OCI-M2 (cell line): ENCODE measurements around the gene SLC38A3.
A peak's percentile ranks its signal among the peaks of the same experiment; 100 is the strongest.

Source experiments
- DNase-seq: peaks from one replicate; lab custom pipeline; 2025; ENCODE audit not compliant: unreplicated experiment; lab: John Stamatoyannopoulos, UW

Gene SLC38A3

DNA sequence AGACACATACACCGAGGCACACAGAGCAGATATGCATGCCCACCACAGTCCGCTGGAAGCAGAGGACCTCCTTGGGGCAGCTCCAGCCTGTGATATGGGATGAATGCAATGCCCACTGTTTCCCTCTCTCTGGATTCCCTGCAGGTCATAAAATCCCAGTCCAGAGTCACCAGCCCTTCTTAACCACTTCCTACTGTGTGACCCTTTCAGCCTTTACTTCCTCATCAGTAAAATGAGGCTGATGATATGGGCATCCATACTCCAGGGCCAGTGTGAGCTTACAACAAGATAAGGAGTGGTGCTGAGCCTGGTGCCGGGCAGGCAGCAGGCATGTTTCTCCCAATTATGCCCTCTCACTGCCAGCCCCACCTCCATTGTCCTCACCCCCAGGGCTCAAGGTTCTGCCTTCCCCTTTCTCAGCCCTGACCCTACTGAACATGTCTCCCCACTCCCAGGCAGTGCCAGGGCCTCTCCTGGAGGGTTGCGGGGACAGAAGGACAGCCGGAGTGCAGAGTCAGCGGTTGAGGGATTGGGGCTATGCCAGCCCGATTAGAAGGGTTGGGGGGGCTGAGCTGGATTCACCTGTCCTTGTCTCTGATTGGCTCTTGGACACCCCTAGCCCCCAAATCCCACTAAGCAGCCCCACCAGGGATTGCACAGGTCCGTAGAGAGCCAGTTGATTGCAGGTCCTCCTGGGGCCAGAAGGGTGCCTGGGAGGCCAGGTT lies 14.0 kb upstream of the SLC38A3 start, which contains the start of gene GNAT1:
GNAT1 (plus strand) TSS at position 675 of the 725 bp plus-strand sequence. CDS start 116 bp downstream, outside the sequence.
- DNase-seq, result no peak

DNA sequence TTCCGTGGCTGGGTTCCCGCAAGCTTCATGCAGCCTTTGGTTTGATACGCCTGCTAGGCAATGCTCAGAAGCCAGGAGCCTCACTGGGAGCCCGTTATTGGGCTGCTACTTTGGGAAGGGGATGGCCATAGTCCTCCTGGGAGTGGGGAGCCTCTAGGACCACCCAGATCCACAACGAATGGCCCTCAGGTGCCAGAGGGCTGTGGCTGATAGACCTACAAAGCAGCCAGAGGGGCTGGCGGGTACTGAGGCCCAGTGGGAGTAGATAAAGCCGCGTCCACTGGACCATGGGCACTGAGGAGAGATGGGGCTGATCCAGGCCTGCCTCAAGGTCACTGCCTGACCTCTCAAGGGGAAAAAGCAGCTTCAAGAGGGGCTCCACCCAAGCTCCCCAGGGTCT lies 12.9 kb upstream of the SLC38A3 start:
- no peak for DNase-seq

DNA sequence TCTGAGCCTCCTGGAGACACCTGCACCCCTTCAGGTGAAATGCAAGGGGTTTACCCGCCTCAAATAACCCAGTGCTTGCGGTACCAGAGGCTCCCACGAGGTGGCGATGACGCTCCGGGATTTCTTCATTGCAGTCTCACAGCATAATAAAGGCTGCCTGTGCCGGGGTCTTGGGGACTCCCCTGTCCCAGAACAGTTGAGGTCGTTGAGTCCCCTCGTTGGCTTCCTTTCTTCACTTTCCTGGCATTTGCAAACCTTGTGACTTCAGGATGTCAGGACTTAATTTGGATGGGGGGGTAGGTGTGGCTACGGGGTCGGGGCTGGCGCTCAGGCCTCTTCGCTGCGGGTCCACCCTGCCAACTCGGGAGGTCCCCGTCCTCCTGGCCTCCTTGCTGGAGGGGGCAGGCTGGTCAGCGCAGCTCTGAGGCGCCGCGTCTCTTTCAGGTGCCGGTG lies 12.4 kb upstream of the SLC38A3 start:
- DNase-seq, result peak; percentile 39

DNA sequence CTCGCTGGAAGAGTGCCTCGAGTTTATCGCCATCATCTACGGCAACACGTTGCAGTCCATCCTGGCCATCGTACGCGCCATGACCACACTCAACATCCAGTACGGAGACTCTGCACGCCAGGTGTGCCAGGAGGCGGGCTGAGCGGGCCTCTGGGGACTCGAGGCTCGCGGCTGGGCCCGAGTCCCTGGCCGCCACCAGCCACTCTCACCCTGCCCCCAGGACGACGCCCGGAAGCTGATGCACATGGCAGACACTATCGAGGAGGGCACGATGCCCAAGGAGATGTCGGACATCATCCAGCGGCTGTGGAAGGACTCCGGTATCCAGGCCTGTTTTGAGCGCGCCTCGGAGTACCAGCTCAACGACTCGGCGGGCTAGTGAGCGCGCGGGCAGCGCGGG lies 11.8 kb upstream of the SLC38A3 start:
- no peak for DNase-seq

DNA sequence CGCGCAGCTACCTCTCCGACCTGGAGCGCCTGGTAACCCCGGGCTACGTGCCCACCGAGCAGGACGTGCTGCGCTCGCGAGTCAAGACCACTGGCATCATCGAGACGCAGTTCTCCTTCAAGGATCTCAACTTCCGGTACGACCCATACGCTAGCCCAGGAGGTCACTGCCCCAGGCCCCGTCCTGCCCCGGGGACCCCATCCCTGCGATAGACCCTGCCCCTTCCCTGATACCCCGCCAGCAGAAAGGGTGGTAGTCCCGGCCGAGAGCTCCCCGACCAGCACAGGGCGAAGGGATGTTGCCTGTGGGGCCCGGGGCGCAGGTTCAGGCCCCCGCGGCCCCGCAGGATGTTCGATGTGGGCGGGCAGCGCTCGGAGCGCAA lies 11.3 kb upstream of the SLC38A3 start:
- DNase-seq, result no peak

DNA sequence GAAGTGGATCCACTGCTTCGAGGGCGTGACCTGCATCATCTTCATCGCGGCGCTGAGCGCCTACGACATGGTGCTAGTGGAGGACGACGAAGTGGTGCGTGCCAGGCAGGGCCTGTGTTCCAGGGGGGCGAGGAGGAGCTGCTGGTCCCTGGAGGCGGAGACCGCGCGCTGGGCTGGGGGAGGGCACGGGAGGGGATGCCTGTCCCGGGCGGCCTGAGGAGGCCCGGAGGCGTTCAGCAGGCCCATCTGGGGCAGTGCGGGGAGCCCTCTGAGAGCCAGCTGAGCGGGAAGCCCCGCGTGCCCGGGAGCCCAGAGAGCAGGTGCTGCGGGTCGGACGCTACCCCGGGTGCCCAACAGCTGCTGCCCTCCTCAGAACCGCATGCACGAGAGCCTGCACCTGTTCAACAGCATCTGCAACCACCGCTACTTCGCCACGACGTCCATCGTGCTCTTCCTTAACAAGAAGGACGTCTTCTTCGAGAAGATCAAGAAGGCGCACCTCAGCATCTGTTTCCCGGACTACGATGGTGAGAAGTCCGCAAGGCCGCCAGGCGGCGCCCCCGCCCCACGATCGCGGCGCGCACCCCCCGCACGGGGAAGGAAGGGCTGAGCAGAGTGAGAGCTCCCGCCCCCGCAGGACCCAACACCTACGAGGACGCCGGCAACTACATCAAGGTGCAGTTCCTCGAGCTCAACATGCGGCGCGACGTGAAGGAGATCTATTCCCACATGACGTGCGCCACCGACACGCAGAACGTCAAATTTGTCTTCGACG lies 10.8 kb upstream of the SLC38A3 start:
- no peak for DNase-seq

DNA sequence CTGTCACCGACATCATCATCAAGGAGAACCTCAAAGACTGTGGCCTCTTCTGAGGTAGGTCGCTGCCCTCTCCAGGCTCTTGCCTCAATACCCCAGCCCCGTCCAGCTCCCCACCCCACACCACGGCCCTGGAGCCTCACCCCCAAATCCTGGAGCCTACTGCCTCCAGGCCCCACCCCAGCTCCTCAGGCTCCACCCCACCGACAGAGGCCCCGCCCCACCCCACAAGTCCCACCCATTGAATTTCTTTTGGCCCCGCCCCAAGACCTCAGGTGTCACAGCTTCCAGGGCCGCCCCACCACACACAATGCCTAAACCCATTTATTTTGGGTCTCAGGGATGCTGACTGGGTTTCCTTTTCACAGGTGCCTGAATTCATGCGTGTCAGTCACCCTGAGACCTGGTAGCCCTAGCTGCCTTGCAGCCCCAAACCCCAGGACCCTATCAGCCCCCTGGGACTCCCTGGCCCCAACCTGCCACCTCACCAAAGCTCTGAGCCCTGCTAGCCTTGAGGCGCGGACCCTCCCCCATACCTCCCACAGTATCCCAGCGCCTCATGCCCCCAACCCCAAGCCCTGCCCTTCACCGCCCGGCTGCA lies 10.1 kb upstream of the SLC38A3 start:
- DNase-seq, result no peak

DNA sequence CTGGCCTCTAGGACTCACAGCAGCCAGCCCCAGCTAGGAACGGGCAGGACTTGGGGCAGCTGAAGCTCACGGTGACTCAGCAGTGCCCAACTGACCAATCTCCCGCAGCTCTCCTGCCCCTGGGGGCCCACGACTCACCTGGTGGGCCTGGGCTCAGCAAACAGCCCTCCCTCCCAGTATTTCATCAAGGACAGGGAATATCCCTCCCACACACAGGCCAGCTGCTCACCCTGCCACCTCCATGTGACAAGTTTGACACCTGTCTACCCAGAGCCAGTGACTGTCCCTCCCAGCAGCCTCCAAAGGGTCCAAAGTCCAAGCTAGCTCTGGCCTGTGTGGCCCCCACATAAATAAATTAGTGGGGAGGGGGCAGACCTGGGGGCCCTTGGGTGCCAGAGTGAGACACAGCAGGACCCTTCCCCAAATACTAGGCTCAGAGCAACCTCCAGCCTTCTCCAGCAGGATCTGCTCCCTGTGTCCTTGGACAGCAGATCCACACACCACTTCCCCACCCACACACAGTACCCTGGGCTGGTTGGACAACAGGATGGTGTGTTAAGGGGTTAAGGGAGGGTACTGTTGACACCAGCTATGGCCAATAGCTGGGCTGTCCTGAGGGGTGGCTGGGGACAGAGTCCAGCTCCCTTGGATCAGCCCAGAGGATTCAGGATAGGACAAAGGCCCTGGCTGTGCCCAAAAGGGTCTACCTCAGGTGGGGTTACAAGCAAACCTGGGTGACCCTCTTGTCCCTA lies 9.4 kb upstream of the SLC38A3 start:
- no peak for DNase-seq

DNA sequence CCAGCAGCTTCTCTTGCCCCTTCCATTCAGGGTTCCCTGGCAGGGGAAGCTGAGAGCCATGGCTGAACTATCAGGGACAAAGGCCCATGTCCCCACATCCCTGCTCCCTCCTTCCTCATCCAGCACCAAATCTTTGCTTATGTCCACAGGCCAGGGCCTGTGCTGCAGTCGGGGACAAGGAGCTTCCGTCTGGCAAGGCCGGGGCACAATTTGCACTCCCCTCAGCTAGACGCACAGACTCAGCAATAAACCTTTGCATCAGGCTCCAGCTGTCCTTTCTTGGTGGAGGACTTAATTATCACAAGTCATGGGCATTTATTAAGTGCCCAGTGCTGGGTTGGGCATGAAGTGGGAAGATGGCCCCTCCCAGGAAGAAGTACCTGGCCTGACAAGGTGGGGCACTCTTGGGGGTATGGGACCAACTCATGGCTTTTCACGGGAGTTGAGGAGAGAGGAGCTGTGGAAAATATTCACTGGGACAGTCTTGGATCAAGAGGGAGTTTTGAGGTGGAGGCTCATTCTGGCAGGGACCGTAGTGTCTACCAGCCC lies 8.7 kb upstream of the SLC38A3 start:
- no peak for DNase-seq

DNA sequence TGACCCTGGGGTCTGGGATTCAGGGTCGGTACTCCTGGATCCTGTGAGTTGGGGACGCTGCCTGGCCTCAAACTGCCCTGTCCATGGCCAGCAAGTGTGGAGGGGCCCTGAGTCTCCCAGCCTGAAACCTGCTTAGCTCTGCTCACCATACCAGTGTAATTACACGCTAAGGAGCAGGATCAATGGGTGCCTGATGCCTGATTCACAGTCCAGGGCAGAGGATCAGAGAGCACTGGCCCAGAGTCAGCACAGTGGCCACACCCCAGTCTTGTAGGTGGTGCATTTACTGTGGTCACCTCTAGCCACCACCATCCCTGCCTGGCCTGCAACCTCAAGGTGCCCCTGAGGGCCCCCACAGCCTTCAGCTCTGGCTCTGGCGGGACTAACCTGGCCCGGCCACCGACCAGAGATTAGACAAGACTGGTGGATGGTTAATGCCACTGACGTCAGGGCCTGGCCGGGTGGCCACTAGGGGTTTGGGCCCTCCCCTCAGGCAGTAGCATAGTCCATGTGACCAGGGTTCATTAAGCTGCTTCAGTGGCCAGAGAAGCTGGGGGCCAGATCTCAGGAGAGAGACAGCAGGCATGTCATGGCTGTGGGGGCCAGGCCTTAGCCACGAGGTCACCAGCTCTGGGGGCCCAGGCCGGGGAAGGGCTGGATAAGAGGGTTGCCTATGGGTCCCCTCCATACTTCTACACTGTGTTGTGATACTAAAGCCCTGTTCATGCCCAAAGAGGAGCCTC lies 3.3 kb upstream of the SLC38A3 start:
- DNase-seq, result no peak

DNA sequence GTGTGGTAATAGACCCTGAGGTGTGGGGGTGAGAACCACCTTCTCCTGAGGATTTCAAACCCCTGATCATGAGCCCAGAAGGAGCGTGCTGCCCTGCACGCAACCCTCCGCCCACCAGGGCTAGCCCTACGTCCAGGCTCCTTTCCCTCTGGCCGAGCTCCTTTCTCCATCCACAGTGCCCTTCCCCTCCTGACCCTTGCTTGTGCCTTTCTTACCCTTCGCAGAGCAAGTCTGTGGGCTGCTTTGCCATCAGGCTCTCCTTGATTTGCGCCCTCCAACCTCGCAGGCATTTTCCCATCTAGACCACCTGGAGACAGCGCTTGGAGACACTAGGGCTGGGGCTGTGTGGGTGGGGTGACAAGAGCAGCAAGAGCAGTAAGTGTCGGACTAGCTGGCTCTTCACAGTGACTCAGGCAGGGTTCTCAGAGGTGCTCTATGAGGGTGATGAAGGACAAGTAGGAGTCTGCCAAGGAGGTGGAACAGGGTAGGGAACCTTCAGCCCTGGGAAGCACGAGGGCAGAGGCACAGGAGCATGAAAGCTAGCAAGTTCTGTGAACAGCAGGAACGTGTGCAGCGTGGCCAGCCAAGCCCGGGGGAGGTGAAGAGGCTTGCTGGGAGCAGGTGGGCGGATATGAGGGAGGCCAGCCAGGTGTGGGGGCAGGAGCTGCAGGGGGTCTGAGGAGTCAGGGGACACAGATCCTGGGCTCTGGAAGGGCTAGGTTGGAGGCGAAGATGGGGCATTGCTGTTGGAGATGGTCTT lies 2.5 kb upstream of the SLC38A3 start:
- DNase-seq, result no peak

DNA sequence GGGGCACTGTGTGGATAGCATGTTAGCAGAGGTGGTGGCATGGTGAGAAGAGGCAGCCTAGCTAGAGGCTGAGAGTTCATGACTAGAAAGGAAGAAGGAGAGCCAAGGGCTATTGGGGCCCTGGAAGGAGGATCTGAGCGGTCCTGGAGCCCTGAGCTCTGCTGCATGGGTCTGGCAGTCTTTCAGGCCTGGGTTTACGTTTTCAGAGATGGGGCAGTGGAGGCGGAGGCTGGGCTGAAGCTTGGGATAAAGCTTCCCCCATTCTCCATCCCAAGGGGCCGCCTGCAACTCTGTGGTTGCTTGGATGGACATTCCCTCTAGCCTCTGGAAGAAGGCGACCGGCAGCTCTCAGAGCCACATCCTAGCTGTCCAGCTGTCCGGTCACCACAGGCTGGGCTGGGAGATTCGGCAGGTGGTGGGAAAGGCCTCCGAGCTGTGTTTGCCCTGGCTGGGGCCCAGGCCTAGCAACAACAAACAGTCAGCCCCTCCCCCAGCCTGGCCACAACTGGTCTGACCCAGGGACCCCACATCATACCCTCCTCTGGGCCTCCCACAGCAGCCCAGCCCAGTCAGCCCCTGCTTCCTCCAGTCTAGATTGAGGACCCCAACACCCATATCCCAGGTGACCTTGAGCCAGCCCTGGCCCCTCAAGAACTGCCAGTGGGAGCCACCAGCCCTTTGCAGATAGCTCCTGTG lies 1.8 kb upstream of the SLC38A3 start:
- DNase-seq, result no peak

DNA sequence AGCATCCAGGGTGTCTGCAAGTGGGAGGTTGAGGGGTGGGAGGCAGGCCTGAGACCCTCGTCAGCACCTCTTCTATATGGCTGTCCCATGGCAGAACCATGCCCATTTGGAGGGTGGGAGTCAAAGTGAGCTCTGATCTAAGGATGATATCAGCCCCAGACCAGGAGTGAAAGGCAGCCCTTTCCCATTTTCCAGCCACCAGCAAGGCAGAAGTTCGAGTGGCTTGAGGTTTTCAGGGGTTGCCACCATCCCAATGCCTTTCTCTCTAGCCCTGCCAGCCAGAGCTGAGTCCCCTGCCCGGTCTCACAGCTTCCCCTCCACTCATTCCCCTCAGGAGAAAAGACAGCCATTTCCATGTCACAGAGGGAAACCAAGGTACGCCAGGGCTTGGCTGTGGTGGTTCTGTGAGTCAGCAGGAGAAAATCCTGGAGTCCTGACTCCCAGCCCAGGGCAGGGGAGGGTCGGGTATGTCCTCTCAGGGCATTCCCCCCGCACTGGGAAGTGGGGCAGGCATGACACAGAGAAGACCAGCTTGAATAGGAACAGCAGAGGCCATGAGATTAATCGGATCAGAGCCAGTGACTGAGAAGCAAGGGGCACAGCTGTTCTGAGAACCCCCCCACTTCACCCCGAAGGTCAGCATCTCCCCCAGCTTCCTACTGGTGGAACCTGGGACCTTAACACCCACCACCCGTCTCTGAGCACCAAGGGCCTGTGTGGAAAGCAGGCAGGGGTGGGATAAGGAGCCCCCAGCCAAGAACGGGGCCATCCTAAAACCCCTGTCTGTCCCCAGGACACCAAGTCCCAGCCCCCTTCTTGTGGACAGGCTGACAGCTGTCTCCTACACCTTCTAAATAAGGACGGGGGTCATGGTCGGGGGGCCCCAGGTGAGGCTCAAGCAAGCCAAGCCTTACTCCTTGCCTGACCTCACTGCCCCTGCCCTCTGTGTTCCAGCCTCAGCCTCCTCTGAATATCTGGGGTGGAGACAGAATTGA lies 965 bp upstream of the SLC38A3 start:
- no peak for DNase-seq

DNA sequence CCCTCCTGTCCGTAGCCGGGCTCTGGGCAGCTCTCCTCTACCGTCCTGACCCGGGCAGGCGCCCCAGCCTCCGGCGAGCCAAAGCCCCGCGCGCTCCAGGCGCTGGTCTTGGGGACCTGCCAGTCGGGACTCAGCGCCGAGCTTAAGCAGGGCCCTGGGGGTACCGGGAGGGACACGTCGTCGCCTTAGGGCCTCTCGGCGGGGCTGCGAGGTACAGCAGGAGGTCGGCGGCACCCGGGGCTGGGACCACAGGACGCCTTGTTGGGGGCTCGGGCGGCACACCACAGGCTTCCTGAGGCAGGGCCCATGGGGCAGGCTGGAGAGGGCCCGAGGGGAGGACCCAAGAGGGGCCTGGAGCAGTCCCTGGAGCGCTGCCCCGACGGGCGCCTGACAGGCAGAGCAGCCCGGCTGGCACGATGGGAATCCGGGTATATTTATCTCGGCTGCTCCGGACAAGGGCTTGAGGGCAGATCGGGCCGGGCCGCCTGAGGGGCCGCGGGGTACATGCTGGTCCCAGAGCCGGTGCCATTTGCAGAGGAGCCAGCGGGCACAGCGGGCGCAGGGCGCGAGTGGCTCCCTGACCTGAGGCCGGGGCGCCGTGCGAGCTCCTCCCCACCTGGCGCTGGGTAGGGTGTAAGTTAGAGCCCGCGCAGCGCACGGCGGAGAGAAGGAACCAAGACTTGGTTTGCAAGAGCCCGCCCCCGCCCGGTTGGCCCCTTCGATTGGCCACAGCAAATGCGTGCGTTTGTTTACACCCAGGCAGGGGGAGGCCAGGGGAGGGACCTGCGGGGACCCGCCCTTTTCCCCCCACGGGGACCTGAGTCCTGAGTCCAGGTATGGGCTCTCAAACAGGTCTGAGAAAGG lies 574 bp downstream of the SLC38A3 start:
- DNase-seq, result no peak

DNA sequence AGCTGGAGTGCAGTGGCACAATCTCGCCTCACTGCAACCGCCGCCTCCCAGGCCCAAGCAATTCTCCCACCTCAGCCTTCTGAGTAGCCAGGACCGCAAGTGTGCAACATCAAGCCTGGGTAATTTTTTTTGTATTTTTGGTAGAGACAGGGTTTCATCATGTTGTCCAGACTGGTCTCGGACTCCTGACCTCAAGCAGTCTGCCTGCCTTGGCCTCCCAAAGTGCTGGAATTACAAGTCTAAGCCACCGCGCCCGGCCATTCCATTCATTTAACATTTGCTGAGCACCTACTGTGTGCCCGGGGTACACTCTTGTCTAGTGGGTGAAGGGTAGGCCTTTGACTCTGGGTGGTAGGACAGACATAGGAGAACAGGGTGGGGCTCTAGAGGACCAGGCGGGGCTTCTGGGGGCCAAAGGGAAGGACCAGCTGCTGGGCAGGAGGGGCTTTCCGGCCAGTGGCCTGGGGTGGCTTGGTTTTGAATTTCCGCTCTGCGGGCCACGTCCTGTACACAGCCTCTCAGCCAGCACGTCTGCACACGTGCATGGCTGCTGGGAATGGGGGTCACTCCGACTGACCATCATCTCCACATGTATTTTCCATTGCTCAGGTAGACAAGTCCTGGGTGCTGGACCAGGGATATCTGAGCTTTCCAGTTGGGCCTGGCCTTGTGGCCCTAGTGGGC lies 2.4 kb downstream of the SLC38A3 start:
- no peak for DNase-seq

DNA sequence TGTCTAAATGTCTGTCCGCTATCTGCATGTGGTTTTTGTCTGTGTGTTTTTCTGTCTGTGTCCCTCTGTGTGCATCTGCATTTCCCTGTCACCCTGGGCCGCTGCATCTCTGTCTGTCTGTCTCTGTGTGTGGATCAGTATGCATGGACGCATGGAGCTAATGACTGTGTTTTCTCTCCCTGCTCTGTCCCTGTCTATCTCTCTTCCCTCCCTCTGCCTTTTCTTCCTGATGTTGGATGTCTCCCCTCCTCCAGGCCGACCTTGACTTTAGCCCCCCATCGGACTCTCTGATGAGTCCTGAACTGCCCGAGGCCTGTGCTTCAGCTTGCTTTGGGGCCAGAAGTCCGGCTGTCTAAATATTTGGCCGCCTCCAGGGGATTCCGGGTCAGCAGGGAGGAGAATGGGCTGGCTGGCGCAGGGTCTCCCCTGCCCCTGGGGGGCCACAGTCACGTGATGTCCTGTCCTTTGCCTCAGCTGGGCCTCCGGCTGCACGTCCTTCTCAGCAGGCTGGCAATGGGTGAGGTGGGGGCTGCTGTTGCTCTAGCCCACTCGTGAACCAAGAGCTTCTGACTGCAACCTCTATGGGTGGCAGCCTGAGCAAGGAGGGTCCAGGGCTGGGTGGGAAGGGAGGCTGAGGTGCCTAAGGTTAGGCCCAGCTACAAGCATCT lies 3.7 kb downstream of the SLC38A3 start:
- no peak for DNase-seq
